HepG2 (cell line): ENCODE data around the gene ULK4. TPM values are rescaled to one million over a fixed set of nuclear protein-coding genes. Genes with fewer than 3 reads are reported as not detected.

ENCODE experiments used
- EED ChIP-seq: sonication (generic); formaldehyde crosslinking; IDR thresholded peaks from 2 replicates; pipeline ENCODE4 v1.5.0; 2020; ENCODE audit warnings: mild to moderate bottlenecking, missing genetic modification reagents
- ETV6 ChIP-seq: sonication (generic); formaldehyde crosslinking; conservative IDR thresholded peaks from 2 replicates; pipeline ENCODE4 v1.4.0; 2020; ENCODE audit warnings: missing genetic modification reagents
- FIP1L1 ChIP-seq: fragments of 200-400 bp; formaldehyde crosslinking; IDR thresholded peaks from 2 replicates; pipeline ENCODE4 v1.6.1; 2018; ENCODE audit warnings: low read depth, mild to moderate bottlenecking, low read length, moderate library complexity, borderline replicate concordance; ENCODE audit not compliant: insufficient read depth
- FOSL1 ChIP-seq: sonication (generic); formaldehyde crosslinking; IDR thresholded peaks from 2 replicates; pipeline ENCODE4 v1.9.0; 2021; ENCODE audit warnings: missing genetic modification reagents, borderline replicate concordance
- FOXP1 ChIP-seq, 2 experiments: fragments of 450-650 bp in 1 of 2; IDR thresholded peaks; 2 replicates each; pipeline ENCODE4 v1.6.1; 2017 to 2018; ENCODE audit warnings: antibody characterized with exemption in 1 of 2
- HMG20B ChIP-seq: conservative IDR thresholded peaks from 2 replicates; pipeline ENCODE4 v1.6.1; 2016; ENCODE audit warnings: missing genetic modification reagents, missing compliant biosample characterization
- KLF11 ChIP-seq: IDR thresholded peaks from 2 replicates; pipeline ENCODE4 v1.6.1; 2016; ENCODE audit warnings: missing compliant biosample characterization
- KLF12 ChIP-seq: sonication (generic); formaldehyde crosslinking; IDR thresholded peaks from 2 replicates; pipeline ENCODE4 v1.4.0; 2020; ENCODE audit warnings: missing genetic modification reagents, borderline replicate concordance
- MATR3 ChIP-seq: sonication (generic); formaldehyde crosslinking; IDR thresholded peaks from 2 replicates; pipeline ENCODE4 v1.4.0; 2020; ENCODE audit warnings: missing genetic modification reagents
- MAZ ChIP-seq, 2 experiments: sonication (generic) in 1 of 2; formaldehyde crosslinking in 1 of 2; IDR thresholded peaks; 2 replicates each; pipeline versions ENCODE4 v1.5.0 to v1.6.1; 2012 to 2020; ENCODE audit warnings: low read depth in 2 of 2, mild to moderate bottlenecking in 2 of 2, borderline replicate concordance in 1 of 2, improper control_type of control experiment in 1 of 2, low read length in 1 of 2, missing genetic modification reagents in 1 of 2, moderate library complexity in 1 of 2
- MBD4 ChIP-seq: IDR thresholded peaks from 2 replicates; pipeline ENCODE4 v1.6.1; 2012; ENCODE audit warnings: low read length, inconsistent platforms, borderline replicate concordance
- NR2F2 ChIP-seq: IDR thresholded peaks from 2 replicates; pipeline ENCODE4 v1.6.1; 2012; ENCODE audit warnings: low read depth, inconsistent platforms, borderline replicate concordance
- POLR2AphosphoS2 ChIP-seq: IDR thresholded peaks from 2 replicates; pipeline ENCODE4 v1.6.1; 2011; ENCODE audit warnings: low read depth, low read length, improper control_type of control experiment
- RFXAP ChIP-seq: sonication (generic); formaldehyde crosslinking; IDR thresholded peaks from 2 replicates; pipeline ENCODE4 v1.4.0; 2020; ENCODE audit warnings: missing genetic modification reagents, borderline replicate concordance
- SMAD1 ChIP-seq: sonication (generic); formaldehyde crosslinking; IDR thresholded peaks from 2 replicates; pipeline ENCODE4 v1.4.0; 2020; ENCODE audit warnings: missing genetic modification reagents, low read depth, mild to moderate bottlenecking, borderline replicate concordance
- SP1 ChIP-seq, 2 experiments: fragments of 450-650 bp in 1 of 2; sonication (generic) in 1 of 2; formaldehyde crosslinking in 1 of 2; IDR thresholded peaks; 2 replicates each; pipeline versions ENCODE4 v1.4.0 to v1.6.1; 2016 to 2020; ENCODE audit warnings: missing genetic modification reagents in 1 of 2
- SRSF4 ChIP-seq: fragments of 200-400 bp; formaldehyde crosslinking; IDR thresholded peaks from one replicate; pipeline ENCODE4 v1.6.1; 2018; ENCODE audit warnings: mild to moderate bottlenecking, low read depth, low read length, moderate library complexity; ENCODE audit not compliant: poor library complexity, severe bottlenecking
- U2AF2 ChIP-seq: fragments of 200-400 bp; formaldehyde crosslinking; IDR thresholded peaks from 2 replicates; pipeline ENCODE4 v1.6.1; 2017; ENCODE audit warnings: low read depth, mild to moderate bottlenecking, low read length
- ZNF160 ChIP-seq: sonication (generic); formaldehyde crosslinking; IDR thresholded peaks from 2 replicates; pipeline ENCODE4 v1.8.0; 2022; ENCODE audit warnings: mild to moderate bottlenecking, inconsistent platforms, missing genetic modification reagents
- ZNF616 ChIP-seq: sonication (generic); formaldehyde crosslinking; IDR thresholded peaks from 2 replicates; pipeline ENCODE4 v1.5.0; 2020; ENCODE audit warnings: low read depth, mild to moderate bottlenecking, missing genetic modification reagents
- ZNF672 ChIP-seq: sonication (generic); formaldehyde crosslinking; IDR thresholded peaks from 2 replicates; pipeline ENCODE4 v1.8.1; 2022; ENCODE audit warnings: missing genetic modification reagents
- ZNF75D ChIP-seq: sonication (generic); formaldehyde crosslinking; IDR thresholded peaks from 2 replicates; pipeline ENCODE4 v1.8.1; 2023; ENCODE audit warnings: missing genetic modification reagents, mild to moderate bottlenecking, borderline replicate concordance
- ZNF850 ChIP-seq: sonication (generic); formaldehyde crosslinking; conservative IDR thresholded peaks from 2 replicates; pipeline ENCODE4 v1.9.0; 2021; ENCODE audit warnings: mild to moderate bottlenecking, missing genetic modification reagents
- ZSCAN31 ChIP-seq: sonication (generic); formaldehyde crosslinking; IDR thresholded peaks from 2 replicates; pipeline ENCODE4 v1.5.0; 2020; ENCODE audit warnings: low read depth, mild to moderate bottlenecking, missing genetic modification reagents
- ZZZ3 ChIP-seq: sonication (generic); formaldehyde crosslinking; IDR thresholded peaks from 2 replicates; pipeline ENCODE4 v1.4.0; 2020; ENCODE audit warnings: missing genetic modification reagents, mild to moderate bottlenecking, borderline replicate concordance
- polyA plus RNA-seq, 8 experiments: library from polyadenylated mRNA; depleted of rRNA in 3 of 8; stranded (reverse) in 7 of 8; unstranded in 1 of 8; fragments of >200 nt; fragmentation: Illumina TruSeq in 4 of 8; extraction: Trizol in 4 of 8; gene quantifications; 2 replicates each; pipeline versions ENCODE4 v1.2.1 to v1.2.3, GENCODE V29; 2011 to 2016; ENCODE audit warnings: low read depth in 4 of 8, missing spikeins in 1 of 8, mixed read lengths in 1 of 8; ENCODE audit not compliant: insufficient read depth in 1 of 8
- total RNA-seq, 5 experiments: library from RNA; depleted of rRNA; stranded (reverse); fragments of >200 nt; fragmentation: Illumina TruSeq; extraction: Trizol; gene quantifications; 2 replicates each; pipeline ENCODE4 v1.2.3, GENCODE V29; 2016; ENCODE audit warnings: low read depth in 1 of 5
- TF ChIP-seq, protein P1 (sequence below): sonication (generic); formaldehyde crosslinking; conservative IDR thresholded peaks from 2 replicates; pipeline ENCODE4 v1.8.0; 2022; ENCODE audit warnings: low read depth, missing genetic modification reagents
- TF ChIP-seq, protein P2 (sequence below): sonication (generic); formaldehyde crosslinking; IDR thresholded peaks from 2 replicates; pipeline ENCODE4 v1.5.0; 2020; ENCODE audit warnings: mild to moderate bottlenecking, missing genetic modification reagents, moderate library complexity

Gene ULK4
- total and polyA plus RNA-seq, 2 of the 13 experiments (the other 11 are each of a cell fraction or from before 2014, with no cell fraction given): 6.7 to 11.8 TPM

- no peak for TF ChIP-seq HMG20B (CRISPR knock-in tag)
- no peak for TF ChIP-seq SP1 (IDR thresholded peaks at IDR 0.05)
- no peak for TF ChIP-seq SP1 (CRISPR knock-in tag; IDR thresholded peaks at IDR 0.05)
- TF ChIP-seq KLF11 (CRISPR knock-in tag): no peak
- TF ChIP-seq FOSL1 (CRISPR knock-in tag): no peak
- TF ChIP-seq EED (CRISPR knock-in tag): no peak
- no peak for TF ChIP-seq ZZZ3 (CRISPR knock-in tag)
- TF ChIP-seq, protein P1, sequence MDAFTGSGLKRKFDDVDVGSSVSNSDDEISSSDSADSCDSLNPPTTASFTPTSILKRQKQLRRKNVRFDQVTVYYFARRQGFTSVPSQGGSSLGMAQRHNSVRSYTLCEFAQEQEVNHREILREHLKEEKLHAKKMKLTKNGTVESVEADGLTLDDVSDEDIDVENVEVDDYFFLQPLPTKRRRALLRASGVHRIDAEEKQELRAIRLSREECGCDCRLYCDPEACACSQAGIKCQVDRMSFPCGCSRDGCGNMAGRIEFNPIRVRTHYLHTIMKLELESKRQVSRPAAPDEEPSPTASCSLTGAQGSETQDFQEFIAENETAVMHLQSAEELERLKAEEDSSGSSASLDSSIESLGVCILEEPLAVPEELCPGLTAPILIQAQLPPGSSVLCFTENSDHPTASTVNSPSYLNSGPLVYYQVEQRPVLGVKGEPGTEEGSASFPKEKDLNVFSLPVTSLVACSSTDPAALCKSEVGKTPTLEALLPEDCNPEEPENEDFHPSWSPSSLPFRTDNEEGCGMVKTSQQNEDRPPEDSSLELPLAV: no peak
- peak; percentile 66; the same call in 1 of the 2 replicates for TF ChIP-seq NR2F2
- no peak for TF ChIP-seq ZNF672 (CRISPR knock-in tag)
- TF ChIP-seq, protein P2, sequence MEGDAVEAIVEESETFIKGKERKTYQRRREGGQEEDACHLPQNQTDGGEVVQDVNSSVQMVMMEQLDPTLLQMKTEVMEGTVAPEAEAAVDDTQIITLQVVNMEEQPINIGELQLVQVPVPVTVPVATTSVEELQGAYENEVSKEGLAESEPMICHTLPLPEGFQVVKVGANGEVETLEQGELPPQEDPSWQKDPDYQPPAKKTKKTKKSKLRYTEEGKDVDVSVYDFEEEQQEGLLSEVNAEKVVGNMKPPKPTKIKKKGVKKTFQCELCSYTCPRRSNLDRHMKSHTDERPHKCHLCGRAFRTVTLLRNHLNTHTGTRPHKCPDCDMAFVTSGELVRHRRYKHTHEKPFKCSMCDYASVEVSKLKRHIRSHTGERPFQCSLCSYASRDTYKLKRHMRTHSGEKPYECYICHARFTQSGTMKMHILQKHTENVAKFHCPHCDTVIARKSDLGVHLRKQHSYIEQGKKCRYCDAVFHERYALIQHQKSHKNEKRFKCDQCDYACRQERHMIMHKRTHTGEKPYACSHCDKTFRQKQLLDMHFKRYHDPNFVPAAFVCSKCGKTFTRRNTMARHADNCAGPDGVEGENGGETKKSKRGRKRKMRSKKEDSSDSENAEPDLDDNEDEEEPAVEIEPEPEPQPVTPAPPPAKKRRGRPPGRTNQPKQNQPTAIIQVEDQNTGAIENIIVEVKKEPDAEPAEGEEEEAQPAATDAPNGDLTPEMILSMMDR (CRISPR knock-in tag): no peak
- no peak for TF ChIP-seq U2AF2
- no peak for TF ChIP-seq KLF12
- no peak for TF ChIP-seq RFXAP (CRISPR knock-in tag)
- TF ChIP-seq ETV6 (CRISPR knock-in tag): no peak
- TF ChIP-seq MBD4: no peak
- TF ChIP-seq POLR2AphosphoS2: no peak
- TF ChIP-seq SMAD1 (CRISPR knock-in tag): no peak
- TF ChIP-seq ZNF850 (CRISPR knock-in tag): no peak
- TF ChIP-seq FOXP1 (IDR thresholded peaks at IDR 0.05): peak; percentile 24; the same call in 1 of the 2 replicates
- TF ChIP-seq FOXP1 (CRISPR knock-in tag; IDR thresholded peaks at IDR 0.05): no peak
- TF ChIP-seq MATR3 (CRISPR knock-in tag): no peak
- no peak for TF ChIP-seq SRSF4
- TF ChIP-seq MAZ (IDR thresholded peaks at IDR 0.05; ENCODE audit: borderline replicate concordance, low read depth, low read length): no peak
- TF ChIP-seq MAZ (CRISPR knock-in tag; IDR thresholded peaks at IDR 0.05; ENCODE audit: low read depth): no peak
- no peak for TF ChIP-seq FIP1L1
- TF ChIP-seq ZSCAN31 (CRISPR knock-in tag): no peak
- no peak for TF ChIP-seq ZNF616 (CRISPR knock-in tag)
- no peak for TF ChIP-seq ZNF75D (CRISPR knock-in tag)
- TF ChIP-seq ZNF160 (CRISPR knock-in tag): no peak
Observed at GRCh38 chr3:41247055-41248004, 714.6 kb downstream of the ULK4 start (continued).
